Ovary (tissue), 9 donors: ENCODE results near the gene TRIO. TPM values are rescaled to one million over a fixed set of nuclear protein-coding genes. Genes with fewer than 3 reads are reported as not detected.

Experiments used
- DNase-seq, 5 donors: peaks; one replicate each; pipeline ENCODE4 v3.0.0-alpha.2; 2019 to 2020
- H3K27ac ChIP-seq, 2 donors: fragments of 200-600 bp; one replicate each; pipeline versions ENCODE4 v1.5.1 to v1.8.0; 2019 to 2022
- H3K27me3 ChIP-seq: fragments of 200-600 bp; one replicate; pipeline ENCODE4 v1.8.0; 2022
- H3K36me3 ChIP-seq: fragments of 200-600 bp; sonication (generic); one replicate; pipeline ENCODE4 v1.5.1; 2019
- H3K4me1 ChIP-seq: one replicate; pipeline ENCODE4 v1.8.1; 2013; ENCODE audit warnings: mild to moderate bottlenecking, moderate library complexity; ENCODE audit not compliant: insufficient read depth
- H3K4me3 ChIP-seq: fragments of 200-600 bp; sonication (generic); one replicate; pipeline ENCODE4 v1.5.1; 2017
- H3K9me3 ChIP-seq, 2 donors: fragments of 200-600 bp in 1 of 2; sonication (generic) in 1 of 2; one replicate each; pipeline versions ENCODE4 v1.5.1 to v1.8.1; 2013 to 2019; ENCODE audit warnings: mild to moderate bottlenecking in 1 of 2, moderate library complexity in 1 of 2
- EP300 ChIP-seq: sonication (generic); formaldehyde crosslinking; IDR thresholded peaks from one replicate; pipeline ENCODE4 v1.6.1; 2017; ENCODE audit warnings: antibody characterized with exemption
- POLR2A ChIP-seq: fragments of 450-650 bp; IDR thresholded peaks from one replicate; pipeline ENCODE4 v1.6.1; 2017; ENCODE audit warnings: antibody characterized with exemption, mild to moderate bottlenecking, moderate library complexity
- WGBS, 3 donors: extraction: QIAGEN DNeasy Blood & Tissue Kit in 1 of 3; methylation state at CpG; one replicate each; pipeline versions ENCODE4 v1.1.5 to v1.1.7; 2013 to 2017; 5-methylcytosine and 5-hydroxymethylcytosine counted together
- intact Hi-C, 4 donors: fragments of 100-400 bp; cut with DNase I; formaldehyde crosslinking; loops; one replicate each; pipeline versions ENCODE4 v1.11.0 to v1.15.1; 2022 to 2023
- polyA plus RNA-seq, 2 donors: library from polyadenylated mRNA; stranded (reverse); fragments of 200-250 nt in 1 of 2; fragments of 350-450 nt in 1 of 2; fragmentation: Illumina TruSeq in 1 of 2; extraction: RNeasy Lipid Tissue Mini Kit (QIAGEN cat#74804) in 1 of 2; gene quantifications; one replicate each; pipeline ENCODE4 v1.2.3, GENCODE V29; 2013 to 2014
- total RNA-seq, 7 donors: library from RNA; depleted of rRNA in 2 of 7; stranded (reverse); fragments of >200 nt in 2 of 7; fragmentation: NEBNext Ultra II Directional in 3 of 7; extraction: Animal tissue kit (Norgen Biotek cat#: 25700) in 3 of 7; gene quantifications; one replicate each; pipeline versions ENCODE4 v1.1.0 to v1.2.4, GENCODE V29; 2016 to 2023
- TF ChIP-seq, protein P1 (sequence below), 3 donors: fragments of 450-650 bp in 2 of 3; fragments of 200-600 bp in 1 of 3; IDR thresholded peaks; one replicate each; pipeline versions ENCODE4 v1.5.1 to v1.8.0; 2016 to 2022; ENCODE audit warnings: antibody characterized with exemption in 3 of 3, mild to moderate bottlenecking in 1 of 3
- donor health status: DM: no; HTN: no; CAD: no; lungs with moderate emphysema.
- donor health status: DM: no; HTN: no; CAD: no.
- donor health status: Bipolar disorder and iron deficiency.
- donor health status: DM: yes; HTN: yes; CAD: no.
- donor health status: DM: no; HTN: no; CAD: no.
- donor health status: DM: yes; HTN: yes; CAD: no.

TRIO gene
- total and polyA plus RNA-seq, 9 donors, result 58.4 to 268 (median 125) TPM

DNA sequence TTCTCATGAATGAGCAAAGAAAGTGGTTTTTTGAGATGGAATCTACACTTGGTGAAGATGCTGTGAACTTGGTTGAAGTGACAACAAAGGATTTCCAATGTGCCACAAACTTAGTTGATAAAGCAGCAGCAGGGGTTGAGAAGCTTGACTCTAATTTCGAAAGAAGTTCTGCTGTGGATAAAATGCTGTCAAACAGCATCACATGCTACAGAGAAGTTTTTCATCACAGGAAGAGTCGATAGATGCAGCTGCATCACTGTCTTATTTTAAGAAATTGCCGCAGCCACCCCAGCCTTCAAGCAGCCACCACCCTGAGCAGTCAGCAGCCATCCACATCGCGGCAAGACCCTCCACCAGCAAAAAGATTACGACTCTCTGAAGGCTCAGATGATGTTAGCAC, 78.6 kb downstream of the TRIO start:
- no peak for DNase-seq
- Histone ChIP-seq H3K27ac (no peak overlapping the region), H3K4me3 (no peak overlapping the region), H3K27me3 (no peaks in the 10 kb centered on the region), H3K9me3 (no peaks in the 10 kb centered on the region), H3K4me1 (peaks cover 25% of the 10 kb centered on the region), H3K36me3 (no peaks in the 10 kb centered on the region)
- 83 to 90% (median 86%) methylated on average over 6 of the region's 6 CpGs for whole genome bisulfite sequencing, 3 donors
- intact Hi-C loops, result no loop called here
- no peak for TF ChIP-seq EP300
- TF ChIP-seq, protein P1, sequence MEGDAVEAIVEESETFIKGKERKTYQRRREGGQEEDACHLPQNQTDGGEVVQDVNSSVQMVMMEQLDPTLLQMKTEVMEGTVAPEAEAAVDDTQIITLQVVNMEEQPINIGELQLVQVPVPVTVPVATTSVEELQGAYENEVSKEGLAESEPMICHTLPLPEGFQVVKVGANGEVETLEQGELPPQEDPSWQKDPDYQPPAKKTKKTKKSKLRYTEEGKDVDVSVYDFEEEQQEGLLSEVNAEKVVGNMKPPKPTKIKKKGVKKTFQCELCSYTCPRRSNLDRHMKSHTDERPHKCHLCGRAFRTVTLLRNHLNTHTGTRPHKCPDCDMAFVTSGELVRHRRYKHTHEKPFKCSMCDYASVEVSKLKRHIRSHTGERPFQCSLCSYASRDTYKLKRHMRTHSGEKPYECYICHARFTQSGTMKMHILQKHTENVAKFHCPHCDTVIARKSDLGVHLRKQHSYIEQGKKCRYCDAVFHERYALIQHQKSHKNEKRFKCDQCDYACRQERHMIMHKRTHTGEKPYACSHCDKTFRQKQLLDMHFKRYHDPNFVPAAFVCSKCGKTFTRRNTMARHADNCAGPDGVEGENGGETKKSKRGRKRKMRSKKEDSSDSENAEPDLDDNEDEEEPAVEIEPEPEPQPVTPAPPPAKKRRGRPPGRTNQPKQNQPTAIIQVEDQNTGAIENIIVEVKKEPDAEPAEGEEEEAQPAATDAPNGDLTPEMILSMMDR (IDR thresholded peaks at IDR 0.05), result no peak
- TF ChIP-seq POLR2A, result no peak

DNA sequence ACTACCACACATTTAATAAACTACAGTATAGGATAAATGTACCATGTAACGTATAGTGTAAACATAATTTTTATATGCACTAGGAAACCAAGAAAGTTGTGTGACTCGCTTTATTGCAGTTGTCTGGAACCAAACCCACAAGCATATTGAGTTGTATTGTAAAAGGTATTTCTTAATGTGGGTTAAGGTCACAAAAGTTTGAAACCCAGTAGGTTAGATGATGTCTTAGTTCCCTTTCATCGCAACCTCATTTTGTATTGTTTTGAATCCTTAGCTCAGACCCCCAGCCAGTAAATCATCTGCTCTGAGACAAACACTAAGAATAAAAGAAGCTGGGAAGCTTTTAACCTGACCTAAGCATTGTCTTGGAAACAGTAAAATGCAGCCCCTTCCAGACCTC, 79.1 kb downstream of the TRIO start:
- no peak overlapping the region for H3K27ac ChIP-seq
- H3K9me3 ChIP-seq, result no peaks in the 10 kb centered on the region
- no peak overlapping the region for H3K4me3 ChIP-seq
- no peak for TF ChIP-seq POLR2A
- no peak for TF ChIP-seq EP300
- TF ChIP-seq, protein P1 (IDR thresholded peaks at IDR 0.05), result no peak
- DNase-seq, result no peak
- no peaks in the 10 kb centered on the region for H3K36me3 ChIP-seq
- H3K4me1 ChIP-seq, result peaks cover 24% of the 10 kb centered on the region
- WGBS, 3 donors, result 79 to 96% (median 83%) methylated on average over 3 of the region's 3 CpGs
- intact Hi-C loops, result no loop called here
- no peaks in the 10 kb centered on the region for H3K27me3 ChIP-seq

DNA sequence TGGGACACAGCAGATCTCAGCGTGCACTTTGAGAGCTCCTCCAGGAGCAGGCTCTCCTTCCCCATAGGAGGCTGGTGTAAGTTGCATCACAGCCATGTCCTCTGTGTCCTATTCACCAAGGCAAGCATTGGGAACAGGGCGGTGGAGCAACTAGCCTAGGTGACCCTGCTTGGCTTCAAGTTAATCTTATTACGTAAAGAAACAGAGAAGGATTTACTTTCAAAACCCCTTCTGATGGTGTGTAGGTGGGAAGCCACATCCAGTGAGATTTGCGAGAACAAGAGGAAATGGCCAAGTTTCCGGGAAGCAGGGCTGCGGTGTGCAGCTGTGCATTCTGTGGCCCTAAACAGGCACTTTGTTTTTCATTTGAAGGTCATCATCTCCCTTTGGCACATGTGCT, 80.2 kb downstream of the TRIO start:
- Histone ChIP-seq H3K4me1 (peaks cover 21% of the 10 kb centered on the region), H3K27me3 (no peaks in the 10 kb centered on the region), H3K4me3 (no peak overlapping the region), H3K36me3 (no peaks in the 10 kb centered on the region), H3K9me3 (no peaks in the 10 kb centered on the region), H3K27ac (no peak overlapping the region)
- no peak for TF ChIP-seq EP300
- TF ChIP-seq, protein P1 (IDR thresholded peaks at IDR 0.05), result no peak
- DNase-seq, result no peak
- 51 to 72% (median 53%) methylated on average over 6 of the region's 6 CpGs for WGBS, 3 donors
- intact Hi-C loops, result no loop called here

DNA sequence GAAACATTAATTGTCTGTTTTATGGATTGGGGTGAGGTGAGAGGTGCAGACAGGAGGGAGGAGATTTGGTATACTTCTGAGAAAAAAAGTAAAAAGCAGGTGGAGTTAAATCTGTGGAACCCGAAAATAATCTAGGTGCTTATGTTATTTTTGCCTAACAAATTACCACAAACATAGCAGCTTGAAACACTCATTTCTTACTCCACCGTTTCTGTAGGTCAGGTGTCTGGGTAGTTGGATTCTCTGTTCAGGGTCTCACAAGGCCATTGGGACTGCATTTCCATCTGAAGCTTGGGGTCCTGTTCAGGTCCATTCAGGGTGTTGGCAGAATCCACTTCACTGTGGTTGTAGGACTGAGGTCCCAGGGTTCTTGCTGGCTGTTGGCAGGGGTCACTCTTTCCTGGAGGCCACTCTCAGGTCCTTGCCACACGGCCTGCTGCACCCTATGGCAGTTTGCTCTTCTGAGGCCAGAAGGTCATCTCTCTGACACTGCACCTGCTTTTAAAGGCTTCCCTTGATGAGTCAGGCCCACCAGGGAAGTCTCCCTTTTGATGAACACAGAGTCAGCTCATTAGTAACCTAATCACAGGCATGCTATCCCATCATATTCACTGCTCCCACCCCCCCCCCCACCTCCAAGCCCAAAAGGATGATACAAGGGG, 82.2 kb downstream of the TRIO start:
- Histone ChIP-seq H3K9me3 (no peaks in the 10 kb centered on the region), H3K27me3 (no peaks in the 10 kb centered on the region), H3K4me3 (no peak overlapping the region), H3K4me1 (peaks cover 14% of the 10 kb centered on the region), H3K27ac (no peak overlapping the region), H3K36me3 (no peaks in the 10 kb centered on the region)
- DNase-seq, result no peak
- WGBS, 3 donors, result 64 to 74% (median 73%) methylated on average over 3 of the region's 3 CpGs
- TF ChIP-seq EP300 (no peak), POLR2A (no peak)
- TF ChIP-seq, protein P1 (IDR thresholded peaks at IDR 0.05), result no peak
- intact Hi-C loops, result no loop called here
